ENCODE measurements around the gene RIN1. TPM values are rescaled to one million over a fixed set of nuclear protein-coding genes. Genes with fewer than 3 reads are reported as not detected.

RIN1 gene
- total RNA-seq, 1 donor from 2014 or later = 0.56 TPM

GRCh38 chr11:66309475-66309874 lies 26.8 kb downstream of the RIN1 start:
- H3F3A ChIP-seq (ENCODE audit: low read depth) = peaks cover 34% of the 10 kb centered on the region
- no peak overlapping the region for H3K27ac Mint-ChIP-seq
- H3K27ac ChIP-seq = no peak overlapping the region
- peaks cover 13% of the 10 kb centered on the region for H3K4me1 Mint-ChIP-seq
- H3K9ac ChIP-seq = no peak overlapping the region
- H3K9me3 Mint-ChIP-seq = no peaks in the 10 kb centered on the region
- H3K4me2 ChIP-seq = no peak overlapping the region
- no peaks in the 10 kb centered on the region for H3K79me2 ChIP-seq (ENCODE audit: low read depth)
- peaks cover 10% of the 10 kb centered on the region for H3K27me3 Mint-ChIP-seq (ENCODE audit: insufficient read depth, low read depth)
- DNase-seq (ENCODE audit: low spot score) = no peak
- no peak overlapping the region for H3K4me3 ChIP-seq
- no peaks in the 10 kb centered on the region for H3K36me3 ChIP-seq
- peaks cover 22% of the 10 kb centered on the region for H3K27me3 ChIP-seq
- no peak for TF ChIP-seq EZH2phosphoT487 (IDR thresholded peaks at IDR 0.05)
- TF ChIP-seq CTCF (IDR thresholded peaks at IDR 0.05) = no peak
- no peak for TF ChIP-seq EZH2 (IDR thresholded peaks at IDR 0.05)
- peak overlapping the region; percentile 30 for H3K4me3 Mint-ChIP-seq
- H3K36me3 Mint-ChIP-seq = no peaks in the 10 kb centered on the region
- H2AFZ ChIP-seq (replicated peaks) = no peak overlapping the region
- H3K4me1 ChIP-seq = peaks cover 9% of the 10 kb centered on the region
- H4K20me1 ChIP-seq (ENCODE audit: low read depth) = no peaks in the 10 kb centered on the region
- H3K9me3 ChIP-seq (ENCODE audit: low read depth) = no peaks in the 10 kb centered on the region

GRCh38 chr11:66302656-66303055 lies 33.6 kb downstream of the RIN1 start:
- DNase-seq (ENCODE audit: low spot score) = no peak
- H3K27ac ChIP-seq = no peak overlapping the region
- no peaks in the 10 kb centered on the region for H3K4me1 ChIP-seq
- no peak overlapping the region for H3K9ac ChIP-seq
- peaks cover 3% of the 10 kb centered on the region for H3K4me1 Mint-ChIP-seq
- peaks cover 20% of the 10 kb centered on the region for H3K27me3 Mint-ChIP-seq (ENCODE audit: insufficient read depth, low read depth)
- no peak overlapping the region for H3K4me3 Mint-ChIP-seq
- no peaks in the 10 kb centered on the region for H3K36me3 ChIP-seq
- H3K4me3 ChIP-seq = no peak overlapping the region
- no peak overlapping the region for H2AFZ ChIP-seq (replicated peaks)
- H3K36me3 Mint-ChIP-seq = no peaks in the 10 kb centered on the region
- H3K9me3 Mint-ChIP-seq = no peaks in the 10 kb centered on the region
- H4K20me1 ChIP-seq (ENCODE audit: low read depth) = no peaks in the 10 kb centered on the region
- TF ChIP-seq EZH2phosphoT487 (IDR thresholded peaks at IDR 0.05) (no peak), CTCF (IDR thresholded peaks at IDR 0.05) (no peak), EZH2 (IDR thresholded peaks at IDR 0.05) (no peak)
- no peaks in the 10 kb centered on the region for H3K79me2 ChIP-seq (ENCODE audit: low read depth)
- peak overlapping the region; percentile 29 for H3K27ac Mint-ChIP-seq
- peaks cover 7% of the 10 kb centered on the region for H3K27me3 ChIP-seq
- peaks cover 1% of the 10 kb centered on the region for H3F3A ChIP-seq (ENCODE audit: low read depth)
- H3K9me3 ChIP-seq (ENCODE audit: low read depth) = no peaks in the 10 kb centered on the region
- H3K4me2 ChIP-seq = no peak overlapping the region

DNA sequence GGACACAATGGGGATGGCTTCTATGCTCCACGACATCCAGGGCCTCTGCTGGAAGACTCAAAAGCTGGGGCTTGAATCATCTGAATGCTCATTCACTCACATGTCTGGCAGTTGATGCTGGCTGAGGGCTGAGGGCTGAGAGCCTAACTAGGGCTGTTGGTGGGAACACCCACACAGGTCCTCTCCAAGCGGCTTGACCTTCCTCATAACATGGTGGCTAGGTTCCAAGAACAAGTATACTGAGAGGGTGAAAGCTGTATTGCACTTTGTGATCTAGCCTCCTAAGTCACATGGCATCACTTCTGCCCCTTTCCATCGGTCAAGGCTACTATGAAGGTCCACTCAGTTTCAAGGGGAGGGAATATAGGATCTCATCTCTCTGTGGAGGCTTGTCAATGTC lies 37.0 kb downstream of the RIN1 start:
- Histone ChIP-seq H3K9ac (no peak overlapping the region), H3K27me3 (peaks cover 3% of the 10 kb centered on the region), H3K36me3 (no peaks in the 10 kb centered on the region), H3K4me3 (no peak overlapping the region), H3K9me3 (ENCODE audit: low read depth) (no peaks in the 10 kb centered on the region), H3K4me1 (no peaks in the 10 kb centered on the region), H4K20me1 (ENCODE audit: low read depth) (no peaks in the 10 kb centered on the region), H3F3A (ENCODE audit: low read depth) (peaks cover 6% of the 10 kb centered on the region), H3K27ac (no peak overlapping the region), H3K4me2 (no peak overlapping the region), H2AFZ (replicated peaks) (no peak overlapping the region), H3K79me2 (ENCODE audit: low read depth) (no peaks in the 10 kb centered on the region)
- Mint-ChIP-seq H3K4me1 (peaks cover 14% of the 10 kb centered on the region), H3K27me3 (ENCODE audit: insufficient read depth, low read depth) (peaks cover 20% of the 10 kb centered on the region), H3K27ac (no peak overlapping the region), H3K36me3 (no peaks in the 10 kb centered on the region), H3K4me3 (peak overlapping the region; percentile 21), H3K9me3 (no peaks in the 10 kb centered on the region)
- TF ChIP-seq EZH2 (IDR thresholded peaks at IDR 0.05) = no peak
- TF ChIP-seq CTCF (IDR thresholded peaks at IDR 0.05) = no peak
- no peak for TF ChIP-seq EZH2phosphoT487 (IDR thresholded peaks at IDR 0.05)
- DNase-seq (ENCODE audit: low spot score) = no peak
